HepG2 (cell line): Measurements from ENCODE around the gene BCCIP.

Experiments used
- BCL3 ChIP-seq: sonication (generic); formaldehyde crosslinking; IDR thresholded peaks from 2 replicates; pipeline ENCODE4 v1.5.1; 2020; ENCODE audit warnings: mild to moderate bottlenecking, missing genetic modification reagents, moderate library complexity
- CEBPB ChIP-seq: IDR thresholded peaks from 2 replicates; pipeline ENCODE4 v1.6.1; 2011; ENCODE audit warnings: low read depth, low read length, improper control_type of control experiment, borderline replicate concordance
- CREM ChIP-seq, 2 experiments: sonication (generic) in 1 of 2; formaldehyde crosslinking in 1 of 2; IDR thresholded peaks; 2 replicates each; pipeline versions ENCODE4 v1.4.0 to v1.6.1; 2016 to 2020; ENCODE audit warnings: antibody characterized with exemption in 1 of 2, mild to moderate bottlenecking in 1 of 2, missing genetic modification reagents in 1 of 2
- EP300 ChIP-seq, 3 experiments: sonication (generic) in 1 of 3; formaldehyde crosslinking in 1 of 3; IDR thresholded peaks; 2 replicates each; pipeline versions ENCODE4 v1.5.1 to v1.6.1; 2011 to 2020; ENCODE audit warnings: low read depth in 2 of 3, low read length in 2 of 3, borderline replicate concordance in 1 of 3, improper control_type of control experiment in 1 of 3, mild to moderate bottlenecking in 1 of 3, missing genetic modification reagents in 1 of 3, moderate library complexity in 1 of 3
- KAT7 ChIP-seq: IDR thresholded peaks from 2 replicates; pipeline ENCODE4 v1.6.1; 2018; ENCODE audit warnings: borderline replicate concordance, missing compliant biosample characterization
- POLR2A ChIP-seq, 2 experiments: IDR thresholded peaks; 2 replicates each; pipeline ENCODE4 v1.6.1; 2011; ENCODE audit warnings: low read depth in 2 of 2, low read length in 2 of 2, mild to moderate bottlenecking in 1 of 2, moderate library complexity in 1 of 2; ENCODE audit not compliant: insufficient read depth in 1 of 2
- USF2 ChIP-seq, 2 experiments: sonication (generic) in 1 of 2; formaldehyde crosslinking in 1 of 2; IDR thresholded peaks; 2 replicates each; pipeline versions ENCODE4 v1.5.1 to v1.6.1; 2011 to 2020; ENCODE audit warnings: borderline replicate concordance in 1 of 2, low read depth in 1 of 2, low read length in 1 of 2, mild to moderate bottlenecking in 1 of 2, missing genetic modification reagents in 1 of 2, moderate library complexity in 1 of 2
- YY1 ChIP-seq: IDR thresholded peaks from 2 replicates; pipeline ENCODE4 v1.6.1; 2011; ENCODE audit warnings: low read length, low read depth, moderate library complexity, mild to moderate bottlenecking; ENCODE audit not compliant: insufficient read depth, insufficient replicate concordance
- ZNF879 ChIP-seq: sonication (generic); formaldehyde crosslinking; IDR thresholded peaks from 2 replicates; pipeline ENCODE4 v1.8.1; 2023; ENCODE audit warnings: missing genetic modification reagents
- TF ChIP-seq, protein P1 (sequence below): sonication (generic); formaldehyde crosslinking; IDR thresholded peaks from 2 replicates; pipeline ENCODE4 v1.5.0; 2020; ENCODE audit warnings: mild to moderate bottlenecking, missing genetic modification reagents, moderate library complexity
- TF ChIP-seq, protein P2 (sequence below): sonication (generic); formaldehyde crosslinking; IDR thresholded peaks from 2 replicates; pipeline ENCODE4 v1.4.0; 2020; ENCODE audit warnings: missing genetic modification reagents

DNA sequence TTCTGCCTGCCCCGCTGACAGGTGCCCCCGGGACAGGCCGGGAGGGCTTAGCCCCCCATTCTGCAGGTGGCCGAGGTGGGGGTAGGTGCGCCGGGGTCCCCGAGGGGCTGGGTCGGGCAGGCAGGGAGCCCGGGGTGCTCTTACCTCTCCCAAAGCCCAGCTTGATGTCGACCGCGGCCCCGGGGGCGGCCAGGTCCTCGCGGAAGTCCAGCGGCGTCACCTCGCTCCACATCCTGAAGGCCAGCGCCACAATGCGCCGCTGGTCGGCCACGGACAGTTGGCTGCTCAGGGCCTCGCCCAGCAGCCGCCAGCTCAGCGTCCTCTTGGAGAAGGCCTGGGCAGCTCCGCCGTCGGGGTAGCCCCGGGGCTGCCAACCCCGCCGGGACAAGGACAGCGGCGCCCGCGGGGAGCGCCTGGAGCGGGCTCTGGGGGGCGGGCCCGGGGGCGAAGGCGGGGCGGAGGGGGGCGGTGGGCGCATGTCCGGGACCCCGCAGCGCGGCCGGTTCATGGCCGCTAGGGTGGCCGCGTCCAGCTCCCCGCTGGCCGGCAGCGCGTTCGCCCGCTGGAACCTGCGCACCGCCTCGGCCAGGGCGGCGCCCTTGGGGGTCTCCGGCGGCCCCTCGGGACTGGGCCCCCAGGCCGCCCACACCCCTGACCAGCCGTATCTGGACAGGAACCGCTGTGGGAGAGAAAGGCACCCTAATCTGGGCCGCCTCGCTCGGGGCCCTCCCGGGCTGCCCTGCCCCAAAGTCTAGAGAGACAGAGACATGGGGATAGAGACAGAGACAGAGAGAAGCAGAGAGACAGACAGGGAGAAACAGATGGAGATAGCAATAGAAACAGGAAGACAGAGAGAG lies 49.4 kb upstream of the BCCIP start:
- TF ChIP-seq, protein P1, sequence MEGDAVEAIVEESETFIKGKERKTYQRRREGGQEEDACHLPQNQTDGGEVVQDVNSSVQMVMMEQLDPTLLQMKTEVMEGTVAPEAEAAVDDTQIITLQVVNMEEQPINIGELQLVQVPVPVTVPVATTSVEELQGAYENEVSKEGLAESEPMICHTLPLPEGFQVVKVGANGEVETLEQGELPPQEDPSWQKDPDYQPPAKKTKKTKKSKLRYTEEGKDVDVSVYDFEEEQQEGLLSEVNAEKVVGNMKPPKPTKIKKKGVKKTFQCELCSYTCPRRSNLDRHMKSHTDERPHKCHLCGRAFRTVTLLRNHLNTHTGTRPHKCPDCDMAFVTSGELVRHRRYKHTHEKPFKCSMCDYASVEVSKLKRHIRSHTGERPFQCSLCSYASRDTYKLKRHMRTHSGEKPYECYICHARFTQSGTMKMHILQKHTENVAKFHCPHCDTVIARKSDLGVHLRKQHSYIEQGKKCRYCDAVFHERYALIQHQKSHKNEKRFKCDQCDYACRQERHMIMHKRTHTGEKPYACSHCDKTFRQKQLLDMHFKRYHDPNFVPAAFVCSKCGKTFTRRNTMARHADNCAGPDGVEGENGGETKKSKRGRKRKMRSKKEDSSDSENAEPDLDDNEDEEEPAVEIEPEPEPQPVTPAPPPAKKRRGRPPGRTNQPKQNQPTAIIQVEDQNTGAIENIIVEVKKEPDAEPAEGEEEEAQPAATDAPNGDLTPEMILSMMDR (CRISPR knock-in tag), result no peak
- no peak for TF ChIP-seq YY1
- TF ChIP-seq CEBPB, result no peak
- TF ChIP-seq KAT7 (CRISPR knock-in tag), result no peak
- TF ChIP-seq CREM (IDR thresholded peaks at IDR 0.05), result no peak
- no peak for TF ChIP-seq CREM (CRISPR knock-in tag; IDR thresholded peaks at IDR 0.05)
- TF ChIP-seq ZNF879, result no peak
- no peak for TF ChIP-seq USF2 (IDR thresholded peaks at IDR 0.05; ENCODE audit: low read depth, low read length)
- no peak for TF ChIP-seq USF2 (CRISPR knock-in tag; IDR thresholded peaks at IDR 0.05; ENCODE audit: borderline replicate concordance)
- no peak for TF ChIP-seq EP300 (IDR thresholded peaks at IDR 0.05; ENCODE audit: low read depth in 2 of 2, low read length in 2 of 2)
- TF ChIP-seq EP300 (CRISPR knock-in tag; IDR thresholded peaks at IDR 0.05; ENCODE audit: borderline replicate concordance), result no peak
- no peak for TF ChIP-seq POLR2A (IDR thresholded peaks at IDR 0.05; ENCODE audit: insufficient read depth in 1 of 2, low read depth in 2 of 2, low read length in 2 of 2)
- no peak for TF ChIP-seq BCL3
- TF ChIP-seq, protein P2, sequence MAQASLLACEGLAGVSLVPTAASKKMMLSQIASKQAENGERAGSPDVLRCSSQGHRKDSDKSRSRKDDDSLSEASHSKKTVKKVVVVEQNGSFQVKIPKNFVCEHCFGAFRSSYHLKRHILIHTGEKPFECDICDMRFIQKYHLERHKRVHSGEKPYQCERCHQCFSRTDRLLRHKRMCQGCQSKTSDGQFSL (CRISPR knock-in tag), result no peak
